PFSK-1 (cell line): ENCODE results near the gene VRK3.

Source experiments
- POLR2AphosphoS5 ChIP-seq: IDR thresholded peaks from 2 replicates; pipeline ENCODE4 v1.6.1; 2012; ENCODE audit warnings: low read depth, mild to moderate bottlenecking, control low read depth, low read length, moderate library complexity
- REST ChIP-seq, 2 experiments: IDR thresholded peaks; 2 replicates each; pipeline versions ENCODE4 v1.6.1 to v1.8.0; 2011 to 2012; ENCODE audit warnings: low read depth in 2 of 2, low read length in 2 of 2, control low read depth in 1 of 2, inconsistent platforms in 1 of 2, mild to moderate bottlenecking in 1 of 2, moderate library complexity in 1 of 2; ENCODE audit not compliant: insufficient read depth in 1 of 2
- TAF1 ChIP-seq: IDR thresholded peaks from 2 replicates; pipeline ENCODE4 v1.6.1; 2012; ENCODE audit warnings: low read length, control low read depth, borderline replicate concordance; ENCODE audit not compliant: insufficient read depth

- TF ChIP-seq TAF1: no peak
- no peak for TF ChIP-seq POLR2AphosphoS5
- TF ChIP-seq REST (IDR thresholded peaks at IDR 0.05; ENCODE audit: insufficient read depth in 1 of 2, low read depth in 2 of 2, low read length in 2 of 2): no peak
These were observed 42.4 kb upstream of the VRK3 start for GRCh38 chr19:50067575-50067974.
